Superior temporal gyrus (tissue), 1 donor: ENCODE data around the gene ITLN1.

Experiments used
- DNase-seq: peaks from one replicate; pipeline ENCODE4 v3.0.0-alpha.2; 2016; ENCODE audit errors: extremely low spot score

Gene ITLN1

GRCh38 chr1:160858507-160858906 lies 26.5 kb downstream of the ITLN1 start:
- DNase-seq = no peak

- no peak for DNase-seq
Observed at GRCh38 chr1:160858097-160858496, 26.9 kb downstream of the ITLN1 start.

GRCh38 chr1:160855181-160855981 lies 29.6 kb downstream of the ITLN1 start:
- DNase-seq = no peak

GRCh38 chr1:160853754-160854153 lies 31.2 kb downstream of the ITLN1 start:
- no peak for DNase-seq

GRCh38 chr1:160853014-160853413 lies 32.0 kb downstream of the ITLN1 start:
- DNase-seq = no peak

- no peak for DNase-seq
Observed at GRCh38 chr1:160850993-160851392, 34.0 kb downstream of the ITLN1 start.

GRCh38 chr1:160850541-160850940 lies 34.4 kb downstream of the ITLN1 start:
- DNase-seq = no peak

- no peak for DNase-seq
Observed at GRCh38 chr1:160846281-160846680, 38.7 kb downstream of the ITLN1 start.

- no peak for DNase-seq
Observed at GRCh38 chr1:160844447-160845232, 40.3 kb downstream of the ITLN1 start.

- no peak for DNase-seq
Observed at GRCh38 chr1:160841079-160841478, 43.9 kb downstream of the ITLN1 start.

GRCh38 chr1:160839746-160840145 lies 45.2 kb downstream of the ITLN1 start:
- DNase-seq = no peak

- DNase-seq = no peak
Observed at GRCh38 chr1:160838888-160839287, 46.1 kb downstream of the ITLN1 start.

- DNase-seq = no peak
Observed at GRCh38 chr1:160837558-160838205, 47.3 kb downstream of the ITLN1 start.

- DNase-seq = no peak
Observed at GRCh38 chr1:160836981-160837557, 47.9 kb downstream of the ITLN1 start.

GRCh38 chr1:160836561-160836960 lies 48.4 kb downstream of the ITLN1 start:
- DNase-seq = no peak

- DNase-seq = no peak
Observed at GRCh38 chr1:160835751-160836150, 49.2 kb downstream of the ITLN1 start.

- DNase-seq = no peak
Observed at GRCh38 chr1:160834945-160835565, 49.9 kb downstream of the ITLN1 start.

- DNase-seq = no peak
Observed at GRCh38 chr1:160830321-160831153, 54.4 kb downstream of the ITLN1 start.

GRCh38 chr1:160829766-160830165 lies 55.2 kb downstream of the ITLN1 start:
- no peak for DNase-seq

- no peak for DNase-seq
Observed at GRCh38 chr1:160827418-160827817, 57.6 kb downstream of the ITLN1 start.

- DNase-seq = no peak
Observed at GRCh38 chr1:160826546-160826945, 58.4 kb downstream of the ITLN1 start.
